Immature natural killer cell (primary cell): ENCODE measurements around the gene ESX1. TPM values are rescaled to one million over a fixed set of nuclear protein-coding genes. Genes with fewer than 3 reads are reported as not detected.
"Not testable (repeated sequence)": the region's sequence is repeated elsewhere in the genome, so short reads cannot be mapped to it uniquely, and the experiment has no call there.

Source experiments
- DNase-seq, 3 donors: peaks; one replicate each; pipeline ENCODE4 v3.0.0; 2022; ENCODE audit warnings: mixed read lengths in 1 of 3
- H3K27ac Mint-ChIP-seq, 6 donors: one replicate each; pipeline ENCODE4 v1.8.0; 2020; ENCODE audit warnings: mixed read lengths in 6 of 6, mild to moderate bottlenecking in 5 of 6, inconsistent platforms in 4 of 6, moderate library complexity in 3 of 6
- H3K27me3 Mint-ChIP-seq, 3 donors: one replicate each; pipeline ENCODE4 v1.8.0; 2020 to 2021; ENCODE audit warnings: low read depth in 3 of 3, mild to moderate bottlenecking in 3 of 3, mixed read lengths in 3 of 3, moderate library complexity in 3 of 3, inconsistent platforms in 1 of 3
- H3K36me3 Mint-ChIP-seq, 3 donors: one replicate each; pipeline ENCODE4 v1.8.0; 2020; ENCODE audit warnings: mixed read lengths in 3 of 3, inconsistent platforms in 2 of 3, mild to moderate bottlenecking in 2 of 3
- H3K4me1 Mint-ChIP-seq, 2 donors: one replicate each; pipeline ENCODE4 v1.8.0; 2020; ENCODE audit warnings: inconsistent platforms in 2 of 2, mild to moderate bottlenecking in 2 of 2, mixed read lengths in 2 of 2, moderate library complexity in 1 of 2
- H3K4me3 Mint-ChIP-seq, 5 donors: one replicate each; pipeline ENCODE4 v1.8.0; 2020; ENCODE audit warnings: mild to moderate bottlenecking in 5 of 5, mixed read lengths in 5 of 5, inconsistent platforms in 3 of 5, moderate library complexity in 3 of 5
- H3K9me3 Mint-ChIP-seq, 6 donors: one replicate each; pipeline ENCODE4 v1.8.0; 2020; ENCODE audit warnings: mild to moderate bottlenecking in 6 of 6, mixed read lengths in 6 of 6, inconsistent platforms in 4 of 6, moderate library complexity in 3 of 6
- polyA plus RNA-seq, 3 donors: library from polyadenylated mRNA; unstranded; fragments of 300-500 nt; fragmentation: Illumina TruSeq; gene quantifications; one replicate each; pipeline ENCODE4 v1.2.3, GENCODE V29; 2021

The ESX1 gene
- polyA plus RNA-seq, 3 donors from 2014 or later, result not detected

DNA sequence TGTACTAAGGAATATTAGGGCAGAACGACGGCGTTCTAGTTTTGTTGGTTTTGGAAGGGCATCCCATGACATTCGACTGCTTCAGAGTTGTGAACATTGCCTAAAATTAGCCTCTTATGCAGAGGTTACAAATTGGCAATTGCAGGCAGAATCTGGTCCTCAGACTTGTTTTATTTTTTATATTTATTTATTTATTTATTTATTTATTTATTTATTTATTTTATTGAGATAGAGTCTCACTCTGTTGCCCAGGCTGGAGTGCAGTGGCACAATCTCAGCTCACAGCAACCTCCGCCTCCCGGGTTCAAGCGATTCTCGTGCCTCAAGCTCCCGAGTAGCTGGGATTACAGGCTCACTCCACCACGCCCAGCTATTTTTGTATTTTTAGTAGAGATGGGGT lies 24.7 kb downstream of the ESX1 start:
- H3K9me3 Mint-ChIP-seq, H3K27ac Mint-ChIP-seq, H3K4me1 Mint-ChIP-seq, DNase-seq, H3K36me3 Mint-ChIP-seq, H3K4me3 Mint-ChIP-seq: not testable (repeated sequence)
- peaks cover 0 to 20% (median 6%) of the 10 kb centered on the region in 3 donors for H3K27me3 Mint-ChIP-seq

GRCh38 chrX:104211187-104211586 lies 43.5 kb downstream of the ESX1 start:
- H3K4me3 Mint-ChIP-seq, result no peak overlapping the region
- no peak overlapping the region for H3K27ac Mint-ChIP-seq
- H3K36me3 Mint-ChIP-seq, result no peaks in the 10 kb centered on the region
- no peak for DNase-seq
- H3K9me3 Mint-ChIP-seq, result no peaks in the 10 kb centered on the region
- peaks cover 0 to 6% (median 6%) of the 10 kb centered on the region in 3 donors for H3K27me3 Mint-ChIP-seq
- H3K4me1 Mint-ChIP-seq, result no peaks in the 10 kb centered on the region

DNA sequence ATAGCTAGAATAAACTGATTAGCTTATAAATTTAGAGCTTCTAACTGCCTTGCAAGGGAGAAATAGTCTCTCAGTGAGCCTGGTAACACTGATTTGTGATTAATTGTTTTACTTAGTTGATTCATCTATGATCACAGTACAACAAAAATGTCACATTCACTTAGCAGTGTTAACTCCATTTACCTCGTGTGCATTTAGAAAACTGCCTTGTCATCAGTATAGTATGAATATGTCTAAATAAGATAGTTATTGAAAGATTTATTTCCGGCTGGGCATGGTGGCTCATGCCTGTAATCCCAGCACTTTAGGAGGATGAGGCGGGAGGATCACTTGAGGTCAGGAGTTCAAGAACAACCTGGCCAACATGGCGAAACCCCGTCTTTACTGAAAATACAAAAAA lies 49.2 kb downstream of the ESX1 start:
- no peak overlapping the region for H3K27ac Mint-ChIP-seq
- no peak overlapping the region for H3K4me3 Mint-ChIP-seq
- no peaks in the 10 kb centered on the region for H3K4me1 Mint-ChIP-seq
- DNase-seq, result no peak
- H3K36me3 Mint-ChIP-seq, result no peaks in the 10 kb centered on the region
- peaks cover 0 to 5% (median 2%) of the 10 kb centered on the region in 3 donors for H3K27me3 Mint-ChIP-seq
- no peaks in the 10 kb centered on the region for H3K9me3 Mint-ChIP-seq

Other genes with a start within 250 kb of the ESX1 start
- gene H2BW1, start 241.2 kb downstream of the ESX1 start, polyA plus RNA-seq, result not detected
- gene H2BW2, start 215.0 kb downstream of the ESX1 start, polyA plus RNA-seq, result not detected
- 1 to 10 TPM in 1 of 3 donors, under 1 TPM in 1, not detected in 1; 0.68 to 1.0 TPM for gene TMSB15C, start 178.7 kb downstream of the ESX1 start, polyA plus RNA-seq
- gene ZCCHC18, start 142.4 kb downstream of the ESX1 start, polyA plus RNA-seq, result 1 to 10 TPM; 4.0 to 5.0 (median 4.3) TPM
- 10 to 100 TPM in 2 of 3 donors, 1 to 10 TPM in 1; 9.9 to 14.9 (median 13.9) TPM for gene SLC25A53, start 97.9 kb downstream of the ESX1 start, polyA plus RNA-seq
- 10 to 100 TPM; 13.1 to 24.7 (median 13.6) TPM for gene FAM199X, start 88.5 kb downstream of the ESX1 start, polyA plus RNA-seq